ENCODE measurements around the gene ULK2.

DNA sequence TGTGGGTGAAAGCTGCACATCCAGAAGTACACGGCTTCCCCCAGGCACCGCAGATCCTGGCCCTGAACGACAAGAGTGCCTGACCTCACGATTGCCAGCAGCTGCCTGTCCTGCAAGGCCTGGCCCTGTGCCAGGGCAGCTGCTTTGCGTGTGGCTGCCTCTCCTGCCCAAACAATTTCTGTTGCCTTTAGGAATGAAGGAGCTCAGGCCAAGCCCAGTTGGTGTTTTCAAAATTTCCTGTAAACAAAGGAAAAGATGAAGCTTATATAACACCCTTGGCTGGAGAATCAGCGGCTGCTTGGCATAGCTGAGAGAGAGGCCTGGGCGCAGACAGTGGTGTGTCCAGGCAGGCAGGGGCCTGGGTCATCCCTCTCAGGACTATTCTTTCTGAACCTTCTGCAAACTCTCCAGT, 139.6 kb downstream of the ULK2 start:
- TF ChIP-seq ZNF274 (IDR thresholded peaks at IDR 0.05; ENCODE audit: low read length): no peak
- no peak for TF ChIP-seq ZNF274 (tag by site-specific recombination; IDR thresholded peaks at IDR 0.05; ENCODE audit: borderline replicate concordance)
- TF ChIP-seq, protein P1, sequence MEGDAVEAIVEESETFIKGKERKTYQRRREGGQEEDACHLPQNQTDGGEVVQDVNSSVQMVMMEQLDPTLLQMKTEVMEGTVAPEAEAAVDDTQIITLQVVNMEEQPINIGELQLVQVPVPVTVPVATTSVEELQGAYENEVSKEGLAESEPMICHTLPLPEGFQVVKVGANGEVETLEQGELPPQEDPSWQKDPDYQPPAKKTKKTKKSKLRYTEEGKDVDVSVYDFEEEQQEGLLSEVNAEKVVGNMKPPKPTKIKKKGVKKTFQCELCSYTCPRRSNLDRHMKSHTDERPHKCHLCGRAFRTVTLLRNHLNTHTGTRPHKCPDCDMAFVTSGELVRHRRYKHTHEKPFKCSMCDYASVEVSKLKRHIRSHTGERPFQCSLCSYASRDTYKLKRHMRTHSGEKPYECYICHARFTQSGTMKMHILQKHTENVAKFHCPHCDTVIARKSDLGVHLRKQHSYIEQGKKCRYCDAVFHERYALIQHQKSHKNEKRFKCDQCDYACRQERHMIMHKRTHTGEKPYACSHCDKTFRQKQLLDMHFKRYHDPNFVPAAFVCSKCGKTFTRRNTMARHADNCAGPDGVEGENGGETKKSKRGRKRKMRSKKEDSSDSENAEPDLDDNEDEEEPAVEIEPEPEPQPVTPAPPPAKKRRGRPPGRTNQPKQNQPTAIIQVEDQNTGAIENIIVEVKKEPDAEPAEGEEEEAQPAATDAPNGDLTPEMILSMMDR (tag by site-specific recombination; IDR thresholded peaks at IDR 0.05): no peak
- TF ChIP-seq ZFHX2 (tag by site-specific recombination; conservative IDR thresholded peaks at IDR 0.05): no peak
- TF ChIP-seq ZNF660 (tag by site-specific recombination; IDR thresholded peaks at IDR 0.05): no peak
- no peak for TF ChIP-seq ZNF211 (tag by site-specific recombination; IDR thresholded peaks at IDR 0.05; ENCODE audit: low read depth)
- TF ChIP-seq GLIS1 (tag by site-specific recombination; IDR thresholded peaks at IDR 0.05): peak; percentile 71
- TF ChIP-seq SP3 (tag by site-specific recombination; IDR thresholded peaks at IDR 0.05): no peak
- TF ChIP-seq TCF7L2 (IDR thresholded peaks at IDR 0.05; ENCODE audit: borderline replicate concordance, low read depth, low read length): no peak
- no peak for TF ChIP-seq ZNF610 (tag by site-specific recombination; IDR thresholded peaks at IDR 0.05; ENCODE audit: borderline replicate concordance)
- TF ChIP-seq ZNF24 (tag by site-specific recombination; IDR thresholded peaks at IDR 0.05): no peak
